Measurements from ENCODE around the gene PTPRD.
A peak's percentile ranks its signal among the peaks of the same experiment; 100 is the strongest.

Gene PTPRD

GRCh38 chr9:10079284-10079964 lies 533.4 kb downstream of the PTPRD start:
- no peak for DNase-seq (ENCODE audit: low read depth, low spot score)
- Histone ChIP-seq H3K9me3 (ENCODE audit: low read depth, low read length) (no peaks in the 10 kb centered on the region), H3K27ac (no peak overlapping the region), H3K9ac (ENCODE audit: insufficient read length) (no peak overlapping the region), H3K4me3 (no peak overlapping the region), H3K36me3 (ENCODE audit: insufficient read depth, low read length) (no peaks in the 10 kb centered on the region)
- no peak for TF ChIP-seq POLR2AphosphoS5 (IDR thresholded peaks at IDR 0.05; ENCODE audit: borderline replicate concordance, low read depth, low read length)
- no peak for TF ChIP-seq FOXP2 (optimal IDR thresholded peaks at IDR 0.05; ENCODE audit: control extremely low read depth, extremely low read length, insufficient read depth)
- no peak for TF ChIP-seq EZH2 (IDR thresholded peaks at IDR 0.05)

DNA sequence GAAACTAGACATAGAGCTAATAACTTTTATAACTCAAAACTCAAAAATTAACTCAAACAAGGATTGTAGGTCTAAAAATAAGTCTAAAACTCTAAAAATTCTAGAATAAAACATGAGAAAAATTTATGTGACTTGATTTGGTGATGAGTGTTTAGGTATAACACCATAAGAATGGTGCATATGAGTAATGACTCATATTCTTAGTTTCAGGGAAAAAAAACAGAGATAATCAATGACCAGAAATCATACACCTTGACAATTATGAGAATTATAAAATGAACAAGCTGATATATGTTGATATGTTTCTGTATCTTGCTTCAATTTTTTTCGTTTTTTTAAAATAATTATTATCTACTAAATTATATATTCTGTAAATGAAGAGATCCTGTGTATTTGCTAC lies 541.2 kb downstream of the PTPRD start:
- no peak for DNase-seq (ENCODE audit: low read depth, low spot score)
- no peaks in the 10 kb centered on the region for H3K36me3 ChIP-seq (ENCODE audit: insufficient read depth, low read length)
- no peak overlapping the region for H3K27ac ChIP-seq
- H3K9me3 ChIP-seq (ENCODE audit: low read depth, low read length): no peaks in the 10 kb centered on the region
- H3K4me3 ChIP-seq: no peak overlapping the region
- no peak for TF ChIP-seq FOXP2 (optimal IDR thresholded peaks at IDR 0.05; ENCODE audit: control extremely low read depth, extremely low read length, insufficient read depth)
- TF ChIP-seq EZH2 (IDR thresholded peaks at IDR 0.05): no peak
- no peak for TF ChIP-seq POLR2AphosphoS5 (IDR thresholded peaks at IDR 0.05; ENCODE audit: borderline replicate concordance, low read depth, low read length)
- H3K9ac ChIP-seq (ENCODE audit: insufficient read length): no peak overlapping the region

- no peak overlapping the region for H3K27ac ChIP-seq
- no peak overlapping the region for H3K4me3 ChIP-seq
- H3K9ac ChIP-seq (ENCODE audit: insufficient read length): no peak overlapping the region
- H3K9me3 ChIP-seq (ENCODE audit: low read depth, low read length): no peaks in the 10 kb centered on the region
- TF ChIP-seq FOXP2 (optimal IDR thresholded peaks at IDR 0.05; ENCODE audit: control extremely low read depth, extremely low read length, insufficient read depth): no peak
- TF ChIP-seq EZH2 (IDR thresholded peaks at IDR 0.05): no peak
- TF ChIP-seq POLR2AphosphoS5 (IDR thresholded peaks at IDR 0.05; ENCODE audit: borderline replicate concordance, low read depth, low read length): no peak
- H3K36me3 ChIP-seq (ENCODE audit: insufficient read depth, low read length): no peaks in the 10 kb centered on the region
- DNase-seq (ENCODE audit: low read depth, low spot score): no peak
Observed at GRCh38 chr9:10062629-10063395, 550.0 kb downstream of the PTPRD start.

GRCh38 chr9:10059044-10059443 lies 553.8 kb downstream of the PTPRD start:
- peak; percentile 80 for DNase-seq (ENCODE audit: low read depth, low spot score)
- Histone ChIP-seq H3K9ac (ENCODE audit: insufficient read length) (no peak overlapping the region), H3K36me3 (ENCODE audit: insufficient read depth, low read length) (no peaks in the 10 kb centered on the region), H3K27ac (no peak overlapping the region), H3K4me3 (no peak overlapping the region), H3K9me3 (ENCODE audit: low read depth, low read length) (no peaks in the 10 kb centered on the region)
- no peak for TF ChIP-seq FOXP2 (optimal IDR thresholded peaks at IDR 0.05; ENCODE audit: control extremely low read depth, extremely low read length, insufficient read depth)
- TF ChIP-seq POLR2AphosphoS5 (IDR thresholded peaks at IDR 0.05; ENCODE audit: borderline replicate concordance, low read depth, low read length): no peak
- no peak for TF ChIP-seq EZH2 (IDR thresholded peaks at IDR 0.05)

- Histone ChIP-seq H3K9ac (ENCODE audit: insufficient read length) (no peak overlapping the region), H3K36me3 (ENCODE audit: insufficient read depth, low read length) (no peaks in the 10 kb centered on the region), H3K4me3 (no peak overlapping the region)
Observed at GRCh38 chr9:10055886-10056395, 556.9 kb downstream of the PTPRD start.

DNA sequence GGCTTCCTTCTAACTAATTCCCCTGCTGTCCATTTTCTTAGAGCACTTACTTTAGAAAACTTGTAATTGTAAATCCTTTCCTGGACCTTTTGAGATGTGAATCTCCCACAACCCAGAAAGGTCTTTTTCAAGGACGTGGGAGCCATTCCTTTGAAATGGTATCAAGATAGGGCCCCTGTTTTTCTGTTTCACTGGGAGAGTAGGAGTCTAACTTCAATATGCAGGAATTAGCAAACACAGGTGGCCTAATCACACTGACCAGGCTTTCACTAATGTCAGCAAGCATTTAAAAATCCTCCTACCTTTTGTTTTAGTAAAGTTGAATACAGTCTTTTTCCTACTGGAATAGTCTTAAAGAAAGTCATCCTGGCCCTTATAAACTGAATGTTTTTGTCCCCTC lies 558.3 kb downstream of the PTPRD start:
- Histone ChIP-seq H3K36me3 (ENCODE audit: insufficient read depth, low read length) (no peaks in the 10 kb centered on the region), H3K9me3 (ENCODE audit: low read depth, low read length) (no peaks in the 10 kb centered on the region), H3K9ac (ENCODE audit: insufficient read length) (no peak overlapping the region), H3K27ac (no peak overlapping the region), H3K4me3 (no peak overlapping the region)
- TF ChIP-seq POLR2AphosphoS5 (IDR thresholded peaks at IDR 0.05; ENCODE audit: borderline replicate concordance, low read depth, low read length): no peak
- no peak for TF ChIP-seq FOXP2 (optimal IDR thresholded peaks at IDR 0.05; ENCODE audit: control extremely low read depth, extremely low read length, insufficient read depth)
- TF ChIP-seq EZH2 (IDR thresholded peaks at IDR 0.05): no peak
- DNase-seq (ENCODE audit: low read depth, low spot score): no peak

More at GRCh38 chr9:10055886-10056395, 556.9 kb downstream of the PTPRD start:
- Histone ChIP-seq H3K9me3 (ENCODE audit: low read depth, low read length) (no peaks in the 10 kb centered on the region), H3K27ac (no peak overlapping the region)
- TF ChIP-seq POLR2AphosphoS5 (IDR thresholded peaks at IDR 0.05; ENCODE audit: borderline replicate concordance, low read depth, low read length): no peak
- DNase-seq (ENCODE audit: low read depth, low spot score): no peak

GRCh38 chr9:10052916-10053315 lies 559.9 kb downstream of the PTPRD start:
- no peak overlapping the region for H3K4me3 ChIP-seq
- no peaks in the 10 kb centered on the region for H3K9me3 ChIP-seq (ENCODE audit: low read depth, low read length)
- no peak overlapping the region for H3K27ac ChIP-seq
- TF ChIP-seq EZH2 (IDR thresholded peaks at IDR 0.05): no peak
- no peak overlapping the region for H3K9ac ChIP-seq (ENCODE audit: insufficient read length)
- no peaks in the 10 kb centered on the region for H3K36me3 ChIP-seq (ENCODE audit: insufficient read depth, low read length)
- no peak for DNase-seq (ENCODE audit: low read depth, low spot score)

- Histone ChIP-seq H3K27ac (no peak overlapping the region), H3K36me3 (ENCODE audit: insufficient read depth, low read length) (no peaks in the 10 kb centered on the region), H3K4me3 (no peak overlapping the region), H3K9ac (ENCODE audit: insufficient read length) (no peak overlapping the region), H3K9me3 (ENCODE audit: low read depth, low read length) (no peaks in the 10 kb centered on the region)
- DNase-seq (ENCODE audit: low read depth, low spot score): no peak
- TF ChIP-seq EZH2 (IDR thresholded peaks at IDR 0.05) (no peak), FOXP2 (optimal IDR thresholded peaks at IDR 0.05; ENCODE audit: control extremely low read depth, extremely low read length, insufficient read depth) (no peak), POLR2AphosphoS5 (IDR thresholded peaks at IDR 0.05; ENCODE audit: borderline replicate concordance, low read depth, low read length) (no peak)
Observed at GRCh38 chr9:10052181-10052580, 560.6 kb downstream of the PTPRD start.
